ENCODE measurements around the gene TNRC6C. TPM values are rescaled to one million over a fixed set of nuclear protein-coding genes. Genes with fewer than 3 reads are reported as not detected.

The TNRC6C gene
- total RNA-seq, 2 donors from 2014 or later, result 64.4 to 64.5 TPM

DNA sequence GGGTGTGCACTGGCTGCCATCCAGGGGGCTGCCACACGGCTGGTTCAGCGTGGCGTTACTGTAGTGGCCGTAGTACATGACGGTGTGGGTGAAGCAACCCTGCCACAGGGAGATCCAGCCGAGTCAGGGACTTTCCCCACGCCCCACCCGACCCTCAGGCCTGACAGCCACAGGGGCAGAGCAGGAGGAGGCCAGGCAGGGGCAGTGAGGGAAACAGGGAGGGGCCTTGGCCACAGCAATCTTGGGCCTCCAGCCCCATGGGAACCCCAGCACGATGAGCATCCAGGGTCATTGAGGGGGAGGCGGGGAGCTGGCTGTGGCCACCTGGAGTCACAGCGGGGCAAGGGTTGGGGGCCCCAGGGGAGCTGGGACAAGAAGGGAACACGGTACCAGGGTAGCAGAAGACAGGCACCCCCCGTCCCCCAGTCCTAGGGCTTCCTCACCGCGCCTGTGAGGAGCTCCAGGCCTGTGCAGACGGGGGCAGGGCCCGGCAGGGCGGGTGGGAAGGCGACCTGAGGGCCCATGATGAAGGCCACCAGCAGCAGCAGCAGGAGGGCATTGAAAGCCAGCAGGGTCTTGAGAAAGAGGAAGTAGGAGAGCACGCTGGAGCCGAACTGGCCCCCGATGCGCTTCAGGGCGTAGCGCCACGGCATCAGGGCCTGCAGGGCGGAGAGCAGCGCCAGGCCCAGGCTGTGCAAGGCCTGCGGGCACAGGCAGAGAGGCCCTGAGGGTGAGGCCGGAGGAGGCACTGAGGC is 165.8 kb downstream of the TNRC6C start:
- peak overlapping the region; percentile 92 for H3K27ac Mint-ChIP-seq
- H3K4me1 Mint-ChIP-seq, result peaks cover 61% of the 10 kb centered on the region
- H3K4me3 Mint-ChIP-seq, result peak overlapping the region; percentile 93
- no peaks in the 10 kb centered on the region for H3K9me3 ChIP-seq (ENCODE audit: control insufficient read depth, low read length, poor library complexity, severe bottlenecking)
- ATAC-seq (no peak), DNase-seq (no peak)
- no peaks in the 10 kb centered on the region for H3K27me3 Mint-ChIP-seq
- H3K36me3 Mint-ChIP-seq (ENCODE audit: low read depth), result peaks cover 19% of the 10 kb centered on the region

DNA sequence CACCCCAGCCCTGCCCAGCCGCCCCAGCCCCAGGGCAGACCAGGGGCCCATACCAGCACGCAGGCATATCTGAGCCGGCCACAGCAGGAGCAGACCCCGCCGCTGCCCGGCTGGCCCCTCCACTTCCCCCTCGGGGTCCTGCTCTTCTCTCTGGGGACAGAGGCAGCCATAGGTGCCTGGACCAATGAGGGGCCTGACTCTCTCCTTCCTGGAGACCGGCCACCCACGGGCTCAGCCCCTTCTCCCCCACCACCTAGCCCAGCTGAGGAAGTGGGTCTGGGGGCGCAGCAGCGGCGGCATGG is 166.3 kb downstream of the TNRC6C start:
- Mint-ChIP-seq H3K27me3 (no peaks in the 10 kb centered on the region), H3K4me3 (peak overlapping the region; percentile 93), H3K4me1 (peaks cover 66% of the 10 kb centered on the region), H3K27ac (peak overlapping the region; percentile 92), H3K36me3 (ENCODE audit: low read depth) (peaks cover 19% of the 10 kb centered on the region)
- ATAC-seq, result no peak
- no peak for DNase-seq
- H3K9me3 ChIP-seq (ENCODE audit: control insufficient read depth, low read length, poor library complexity, severe bottlenecking), result no peaks in the 10 kb centered on the region

DNA sequence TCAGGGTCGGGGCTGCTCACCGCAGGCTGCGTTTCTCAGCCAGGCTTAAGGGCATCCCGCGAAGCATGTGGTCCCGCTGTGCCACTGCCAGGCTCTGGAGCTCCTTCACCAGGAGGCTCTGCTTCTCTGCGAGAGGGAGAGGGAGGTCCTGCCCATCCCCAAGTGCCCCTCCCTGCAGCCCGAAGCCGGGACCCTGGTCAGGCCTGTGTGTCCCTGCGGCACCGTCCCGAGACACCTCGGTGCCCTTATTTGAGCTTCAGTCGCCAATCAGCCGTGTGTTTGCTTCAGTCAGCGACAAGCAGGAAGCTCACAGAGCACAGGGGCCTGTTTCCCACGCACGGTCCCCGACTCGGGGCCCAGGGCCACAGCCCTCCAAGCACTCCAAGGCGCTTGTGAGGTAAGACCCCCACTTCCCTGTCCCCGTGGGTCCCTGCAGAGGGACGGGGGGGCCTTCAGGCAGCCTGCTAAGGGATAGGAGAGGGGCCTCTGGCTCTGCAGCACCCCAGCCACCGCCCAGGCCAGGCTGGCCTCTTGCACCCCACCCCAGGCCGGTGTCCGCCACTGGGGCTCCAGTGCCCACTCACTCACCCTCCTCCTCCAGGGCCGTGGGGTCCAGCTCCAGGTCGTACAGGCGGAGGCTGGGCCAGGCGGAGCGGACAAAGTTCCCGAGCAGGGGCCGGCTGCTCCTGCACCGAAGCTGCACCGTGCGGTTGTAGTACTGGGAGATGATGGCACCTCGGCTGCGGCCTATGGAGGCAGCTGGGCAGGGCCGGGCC is 166.8 kb downstream of the TNRC6C start:
- DNase-seq (no peak), ATAC-seq (no peak)
- H3K9me3 ChIP-seq (ENCODE audit: control insufficient read depth, low read length, poor library complexity, severe bottlenecking), result no peaks in the 10 kb centered on the region
- Mint-ChIP-seq H3K36me3 (ENCODE audit: low read depth) (peaks cover 19% of the 10 kb centered on the region), H3K27ac (peak overlapping the region; percentile 92), H3K4me3 (peak overlapping the region; percentile 93), H3K27me3 (no peaks in the 10 kb centered on the region), H3K4me1 (peaks cover 69% of the 10 kb centered on the region)

DNA sequence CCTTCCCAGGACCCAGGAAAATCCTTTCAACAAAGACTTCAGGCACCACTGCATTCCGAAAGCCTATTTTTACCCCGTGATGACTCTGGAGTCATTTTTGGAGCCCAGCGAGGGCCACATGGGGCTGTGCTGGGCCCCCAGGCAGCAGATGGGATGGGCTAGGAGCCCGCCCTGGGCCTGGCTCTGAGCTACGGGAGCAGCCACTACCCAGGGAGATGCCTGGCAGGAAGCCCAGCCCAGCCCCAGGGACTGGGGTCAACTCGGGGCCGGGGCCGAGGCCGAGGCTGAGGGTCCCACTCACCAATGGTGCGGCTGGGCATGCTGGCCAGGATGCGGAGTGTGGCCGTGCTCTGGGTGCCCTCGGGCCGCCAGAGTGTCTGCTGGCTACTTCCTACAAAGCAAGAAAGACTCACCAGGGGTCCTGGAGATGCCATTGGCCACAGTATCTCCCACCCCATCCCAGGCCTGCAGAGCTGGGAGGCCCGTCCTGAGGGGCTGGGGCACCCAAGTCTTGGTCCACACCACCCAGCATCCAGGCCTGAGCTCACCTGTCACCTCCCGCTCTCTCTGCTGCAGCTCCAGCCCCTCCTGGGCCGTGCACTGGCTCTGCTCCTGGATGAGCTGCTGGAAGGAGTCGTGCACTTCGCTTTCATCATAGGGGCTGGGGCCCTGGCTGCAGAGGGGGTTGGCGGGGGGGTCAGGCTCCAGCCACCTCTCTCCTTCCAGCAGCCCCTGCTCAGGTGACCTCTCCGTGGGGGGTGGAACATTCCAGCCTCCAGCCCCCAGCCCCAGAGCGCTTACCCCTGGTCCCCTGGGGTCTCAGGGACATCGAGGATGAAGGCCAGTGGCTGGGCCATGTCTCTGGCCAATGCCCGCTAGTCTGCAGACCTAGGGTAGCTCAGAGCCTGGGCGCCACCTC is 167.7 kb downstream of the TNRC6C start:
- no peaks in the 10 kb centered on the region for H3K9me3 ChIP-seq (ENCODE audit: control insufficient read depth, low read length, poor library complexity, severe bottlenecking)
- Mint-ChIP-seq H3K4me1 (peaks cover 65% of the 10 kb centered on the region), H3K36me3 (ENCODE audit: low read depth) (peaks cover 19% of the 10 kb centered on the region), H3K27ac (peak overlapping the region; percentile 92), H3K27me3 (no peaks in the 10 kb centered on the region), H3K4me3 (peak overlapping the region; percentile 93)
- DNase-seq, result no peak
- ATAC-seq, result no peak

DNA sequence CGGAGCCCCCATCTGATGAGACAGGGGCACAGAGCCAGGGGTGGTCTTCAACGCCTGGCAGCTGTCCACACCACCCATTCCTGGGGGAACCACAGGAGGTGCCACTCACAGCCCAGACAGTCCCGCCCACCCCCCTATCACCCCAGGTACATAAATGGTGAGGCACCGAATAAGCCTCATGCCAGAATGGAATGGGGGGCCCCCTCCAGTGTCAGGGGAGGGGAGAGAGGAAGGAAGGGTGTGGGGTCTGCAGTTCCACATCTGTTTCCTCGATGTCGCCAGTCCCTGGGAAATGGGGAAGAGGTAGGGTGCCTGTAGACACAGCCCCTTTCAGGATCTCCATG is 168.4 kb downstream of the TNRC6C start:
- DNase-seq (no peak), ATAC-seq (no peak)
- Mint-ChIP-seq H3K4me3 (peak overlapping the region; percentile 93), H3K27me3 (no peaks in the 10 kb centered on the region), H3K4me1 (peaks cover 60% of the 10 kb centered on the region), H3K36me3 (ENCODE audit: low read depth) (peaks cover 15% of the 10 kb centered on the region), H3K27ac (peak overlapping the region; percentile 92)
- H3K9me3 ChIP-seq (ENCODE audit: control insufficient read depth, low read length, poor library complexity, severe bottlenecking), result no peaks in the 10 kb centered on the region

DNA sequence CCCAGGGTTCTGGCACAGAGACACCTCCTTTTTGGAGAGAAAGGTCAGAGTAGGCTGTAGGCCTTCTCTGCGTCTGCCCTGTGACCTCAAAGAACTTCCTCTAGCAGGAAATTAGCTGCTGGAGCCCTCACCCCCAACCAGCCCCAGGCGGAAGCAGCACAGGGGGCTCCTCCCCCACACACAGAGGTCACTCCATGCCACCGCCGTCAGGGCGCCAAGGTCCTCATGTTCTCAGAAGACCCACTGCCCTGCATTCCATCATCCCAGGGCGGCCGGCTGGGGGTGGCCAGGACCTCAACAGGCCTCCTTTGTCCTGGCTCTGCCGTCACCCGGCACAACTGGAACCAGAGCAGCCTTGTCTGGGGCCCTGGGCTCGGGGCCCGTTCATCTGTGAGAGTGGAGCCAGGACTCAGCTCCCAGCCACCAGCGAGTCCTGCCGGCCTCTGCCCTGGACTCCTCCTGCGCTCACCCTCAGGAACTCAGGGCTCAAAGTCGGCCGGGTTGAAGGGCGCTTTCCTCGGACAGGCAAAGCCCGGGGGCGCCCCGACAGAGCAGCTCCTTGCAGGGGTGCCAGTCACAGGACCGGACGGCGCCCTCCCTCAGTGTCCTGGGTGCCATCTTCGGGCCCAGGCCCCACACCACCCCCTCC is 168.9 kb downstream of the TNRC6C start:
- peaks cover 15% of the 10 kb centered on the region for H3K36me3 Mint-ChIP-seq (ENCODE audit: low read depth)
- H3K4me1 Mint-ChIP-seq, result peaks cover 58% of the 10 kb centered on the region
- peak overlapping the region; percentile 92 for H3K27ac Mint-ChIP-seq
- ATAC-seq (peak; percentile 30), DNase-seq (peak; percentile 46 to 50 (median 49))
- H3K4me3 Mint-ChIP-seq, result peak overlapping the region; percentile 93
- no peaks in the 10 kb centered on the region for H3K27me3 Mint-ChIP-seq
- no peaks in the 10 kb centered on the region for H3K9me3 ChIP-seq (ENCODE audit: control insufficient read depth, low read length, poor library complexity, severe bottlenecking)

DNA sequence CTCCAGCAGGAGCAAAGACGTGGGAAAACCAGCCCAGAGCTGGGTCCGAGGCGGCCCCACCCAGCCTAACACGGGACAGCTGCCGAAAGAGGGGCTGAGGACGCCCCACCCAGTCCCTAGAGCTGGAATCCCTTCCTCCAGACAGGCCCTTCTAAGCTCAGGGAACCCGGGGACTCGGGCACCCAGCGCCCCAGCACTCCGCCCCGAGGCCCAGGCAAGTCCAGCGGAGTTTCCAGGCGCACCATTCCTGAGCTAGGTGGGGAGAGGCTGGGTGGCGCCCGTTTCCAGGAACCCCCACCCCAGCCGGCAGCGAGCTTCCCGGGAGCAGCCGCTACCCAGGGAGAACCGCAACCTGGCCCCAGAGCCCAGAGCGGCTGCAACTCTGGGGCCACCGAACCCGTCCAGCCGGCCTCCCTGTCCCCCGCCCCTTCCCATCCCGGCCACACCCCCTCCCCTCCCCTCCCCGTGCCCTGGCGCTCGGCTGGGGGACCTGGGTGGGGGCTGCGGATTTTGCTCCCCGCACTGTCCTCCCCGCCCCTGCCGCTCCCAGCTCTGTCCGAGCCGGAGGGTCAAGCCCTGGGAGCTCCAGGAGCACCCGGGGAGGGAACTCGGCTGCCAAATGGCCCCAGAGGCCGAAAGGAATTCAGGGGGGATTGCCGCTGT is 169.5 kb downstream of the TNRC6C start:
- no peak for DNase-seq
- ATAC-seq, result no peak
- no peaks in the 10 kb centered on the region for H3K9me3 ChIP-seq (ENCODE audit: control insufficient read depth, low read length, poor library complexity, severe bottlenecking)
- Mint-ChIP-seq H3K27ac (peak overlapping the region; percentile 92), H3K4me3 (peak overlapping the region; percentile 93), H3K36me3 (ENCODE audit: low read depth) (peaks cover 13% of the 10 kb centered on the region), H3K4me1 (peaks cover 57% of the 10 kb centered on the region), H3K27me3 (no peaks in the 10 kb centered on the region)

DNA sequence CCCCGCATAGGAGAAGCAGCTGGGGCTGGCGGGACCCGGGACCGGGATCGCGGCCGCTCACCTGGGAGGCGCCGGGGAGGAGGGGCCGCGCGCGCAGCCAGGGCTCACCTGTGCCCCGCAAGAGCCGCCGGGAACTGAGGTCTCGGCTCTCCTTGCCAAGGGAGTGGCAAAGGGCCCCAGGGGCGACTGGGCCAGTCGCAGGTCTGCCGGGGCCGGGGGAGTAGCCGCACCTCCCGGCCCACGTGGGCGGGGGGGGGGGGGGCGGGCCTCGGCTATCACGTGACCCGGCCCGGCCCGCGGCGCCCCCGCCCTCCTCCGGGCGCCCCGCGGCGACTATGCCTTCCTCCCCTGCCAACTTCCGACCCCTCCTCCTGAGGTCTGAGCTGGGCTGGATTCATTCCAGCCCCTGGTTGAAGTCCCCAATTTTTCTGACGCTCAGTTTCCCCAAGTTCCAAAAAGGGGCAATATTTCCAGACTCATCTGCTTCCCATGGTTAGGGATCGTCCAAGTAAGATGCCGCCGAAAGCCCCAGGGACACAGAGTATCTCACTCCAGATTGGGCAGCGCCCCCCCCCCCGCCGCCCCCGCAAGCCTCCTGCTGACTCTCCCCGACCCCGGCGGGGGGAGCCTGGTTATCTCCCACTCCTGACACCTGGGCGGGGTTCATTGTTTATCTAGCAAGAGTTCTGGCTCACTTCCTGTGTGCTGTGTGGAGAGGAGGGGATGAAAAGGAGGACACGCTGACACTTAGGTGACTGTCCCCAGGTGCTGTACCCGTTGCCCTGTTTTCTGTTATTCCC is 170.2 kb downstream of the TNRC6C start, which contains the start of gene TMC6:
Gene TMC6, minus strand, starts transcription at position 205 of the 800 bp plus-strand sequence. CDS start 1,923 bp downstream, outside the sequence.
- peaks cover 7% of the 10 kb centered on the region for H3K36me3 Mint-ChIP-seq (ENCODE audit: low read depth)
- H3K4me1 Mint-ChIP-seq, result peaks cover 57% of the 10 kb centered on the region
- DNase-seq (peak; percentile 58 to 71 (median 68)), ATAC-seq (peak; percentile 39)
- H3K9me3 ChIP-seq (ENCODE audit: control insufficient read depth, low read length, poor library complexity, severe bottlenecking), result no peaks in the 10 kb centered on the region
- H3K27ac Mint-ChIP-seq, result peak within 1 kb of the TSS; percentile 95
- H3K27me3 Mint-ChIP-seq, result no peaks in the 10 kb centered on the region
- peak within 1 kb of the TSS; percentile 99 for H3K4me3 Mint-ChIP-seq

DNA sequence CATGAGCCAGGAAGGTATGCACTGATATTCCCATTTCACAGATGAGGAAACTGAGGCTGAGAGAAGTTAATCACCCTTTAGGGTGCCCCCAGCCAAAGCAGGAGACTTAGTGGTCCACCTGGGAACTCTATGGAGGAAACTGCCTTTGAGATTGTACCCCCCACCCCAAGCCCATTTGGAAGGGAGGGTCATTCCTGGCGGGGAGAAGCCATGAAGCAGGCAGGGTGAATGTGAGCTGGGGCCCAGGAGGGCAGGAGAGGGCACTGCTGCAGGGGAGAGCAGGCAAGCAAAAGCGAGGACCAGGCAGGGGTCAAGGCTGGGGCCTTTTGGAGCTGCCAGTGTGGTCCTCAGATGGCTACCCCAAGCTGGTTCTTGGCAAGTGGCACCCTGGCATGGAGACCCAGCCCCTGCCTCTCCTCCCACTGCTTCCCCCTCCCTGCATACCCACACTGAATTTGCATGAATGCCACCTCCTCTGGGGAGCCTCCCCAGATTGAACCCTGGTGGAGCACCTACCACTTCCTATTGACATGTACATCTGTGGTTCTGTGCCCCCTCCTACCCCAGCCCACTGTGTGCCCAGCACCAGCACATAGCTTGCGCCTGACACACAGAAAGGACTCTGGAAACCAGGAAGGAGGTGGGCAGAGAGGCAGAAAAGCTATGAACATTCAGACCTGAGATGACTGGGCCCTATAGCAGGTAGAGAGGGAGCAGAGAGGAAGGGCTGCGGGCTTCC is 171.0 kb downstream of the TNRC6C start:
- peak; percentile 5 for ATAC-seq
- Mint-ChIP-seq H3K27me3 (no peaks in the 10 kb centered on the region), H3K27ac (peak overlapping the region; percentile 95), H3K36me3 (ENCODE audit: low read depth) (peaks cover 9% of the 10 kb centered on the region), H3K4me3 (peak overlapping the region; percentile 99), H3K4me1 (peaks cover 57% of the 10 kb centered on the region)
- H3K9me3 ChIP-seq (ENCODE audit: control insufficient read depth, low read length, poor library complexity, severe bottlenecking), result no peaks in the 10 kb centered on the region
- no peak for DNase-seq

DNA sequence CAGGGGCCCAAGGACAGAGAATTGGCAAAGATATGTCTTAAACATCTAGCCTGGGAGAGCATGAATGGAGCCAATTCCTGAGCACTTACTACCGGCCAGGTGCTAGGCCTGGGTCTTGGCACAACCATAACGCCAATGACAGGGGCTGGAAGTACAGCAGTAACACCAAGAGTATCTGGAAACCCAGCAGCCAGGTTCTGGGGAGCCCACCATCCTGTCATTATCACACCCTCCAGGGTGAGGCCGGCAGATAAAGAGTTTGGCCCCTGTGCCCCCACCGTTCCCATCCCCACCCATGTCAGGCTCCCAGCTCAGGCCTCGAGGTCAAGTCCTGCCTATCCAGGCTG is 171.6 kb downstream of the TNRC6C start:
- ATAC-seq, result peak; percentile 1
- Mint-ChIP-seq H3K36me3 (ENCODE audit: low read depth) (peaks cover 9% of the 10 kb centered on the region), H3K27me3 (no peaks in the 10 kb centered on the region), H3K27ac (peak overlapping the region; percentile 95), H3K4me1 (peaks cover 56% of the 10 kb centered on the region), H3K4me3 (peak overlapping the region; percentile 99)
- no peak for DNase-seq
- H3K9me3 ChIP-seq (ENCODE audit: control insufficient read depth, low read length, poor library complexity, severe bottlenecking), result no peaks in the 10 kb centered on the region

DNA sequence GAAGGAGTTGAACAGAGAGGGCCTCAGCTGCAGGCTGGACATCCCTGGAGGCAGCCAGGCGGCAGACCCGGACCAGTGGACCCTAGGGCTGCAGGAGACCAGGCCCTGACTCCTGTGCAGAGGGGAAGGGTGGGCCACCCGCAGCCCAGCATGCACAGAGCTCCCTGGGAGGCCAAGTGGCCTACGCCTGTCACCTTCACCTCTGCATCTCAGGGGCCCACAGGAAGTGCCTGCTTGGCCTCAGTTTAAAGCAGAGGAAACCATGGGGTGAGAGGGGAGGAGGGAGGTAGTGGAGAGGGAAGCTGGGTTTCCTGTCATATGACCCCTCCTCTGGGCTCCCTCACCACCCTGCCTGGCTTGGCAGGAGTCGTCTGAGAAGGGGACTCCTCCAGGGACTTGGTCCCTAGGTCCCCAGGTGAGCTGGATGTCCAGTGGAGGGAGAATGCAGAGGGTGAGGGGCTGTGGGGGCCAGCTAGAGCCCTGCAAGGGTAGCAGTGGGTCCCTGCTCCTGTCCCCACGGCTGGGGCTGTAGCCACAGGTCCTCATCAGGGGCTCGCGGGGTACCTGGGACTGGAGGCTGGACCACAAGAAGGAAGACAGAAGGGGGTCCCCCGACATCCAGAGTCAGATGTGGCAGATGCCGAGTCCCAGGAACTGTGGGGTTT is 172.1 kb downstream of the TNRC6C start, which contains the start of gene TMC8:
Gene TMC8, plus strand, starts transcription at position 335 of the 665 bp plus-strand sequence. CDS start 818 bp downstream, outside the sequence.
- Mint-ChIP-seq H3K27ac (peak within 1 kb of the TSS; percentile 95), H3K4me3 (peak within 1 kb of the TSS; percentile 99), H3K4me1 (peaks cover 56% of the 10 kb centered on the region), H3K36me3 (ENCODE audit: low read depth) (peaks cover 9% of the 10 kb centered on the region), H3K27me3 (no peaks in the 10 kb centered on the region)
- DNase-seq (peak; percentile 51 to 71 (median 65)), ATAC-seq (peak; percentile 67)
- no peaks in the 10 kb centered on the region for H3K9me3 ChIP-seq (ENCODE audit: control insufficient read depth, low read length, poor library complexity, severe bottlenecking)

All from T-helper 17 cell (primary cell).